ENCODE measurements around the gene GPSM1.
"Not testable (repeated sequence)": the region's sequence is repeated elsewhere in the genome, so short reads cannot be mapped to it uniquely, and the experiment has no call there.

Gene GPSM1

GRCh38 chr9:136319244-136319643 lies 8.1 kb upstream of the GPSM1 start:
- not testable (repeated sequence) for DNase-seq (ENCODE audit: low read depth, low spot score); H3K36me3 ChIP-seq (ENCODE audit: control insufficient read depth, insufficient read depth, low read length); H3K4me1 ChIP-seq (ENCODE audit: control insufficient read depth, insufficient read depth, low read length); H3K27me3 ChIP-seq (ENCODE audit: control insufficient read depth, insufficient read depth, low read length); H3K27ac ChIP-seq (ENCODE audit: low read length); H3K4me3 ChIP-seq (ENCODE audit: low read length); H3K9me3 ChIP-seq (ENCODE audit: control insufficient read depth, insufficient read depth, low read length)
- WGBS (ENCODE audit: insufficient coverage, insufficient read length) = no CpG with 5 or more reads among the region's 14 CpGs

GRCh38 chr9:136319955-136320354 lies 7.4 kb upstream of the GPSM1 start:
- H3K9me3 ChIP-seq (ENCODE audit: control insufficient read depth, insufficient read depth, low read length); H3K36me3 ChIP-seq (ENCODE audit: control insufficient read depth, insufficient read depth, low read length); H3K27ac ChIP-seq (ENCODE audit: low read length); DNase-seq (ENCODE audit: low read depth, low spot score); H3K4me3 ChIP-seq (ENCODE audit: low read length); H3K4me1 ChIP-seq (ENCODE audit: control insufficient read depth, insufficient read depth, low read length); H3K27me3 ChIP-seq (ENCODE audit: control insufficient read depth, insufficient read depth, low read length): not testable (repeated sequence)
- no CpG with 5 or more reads among the region's 3 CpGs for WGBS (ENCODE audit: insufficient coverage, insufficient read length)

GRCh38 chr9:136320972-136321371 lies 6.4 kb upstream of the GPSM1 start:
- not testable (repeated sequence) for H3K4me3 ChIP-seq (ENCODE audit: low read length); H3K4me1 ChIP-seq (ENCODE audit: control insufficient read depth, insufficient read depth, low read length); H3K27me3 ChIP-seq (ENCODE audit: control insufficient read depth, insufficient read depth, low read length); DNase-seq (ENCODE audit: low read depth, low spot score); H3K9me3 ChIP-seq (ENCODE audit: control insufficient read depth, insufficient read depth, low read length); H3K27ac ChIP-seq (ENCODE audit: low read length); H3K36me3 ChIP-seq (ENCODE audit: control insufficient read depth, insufficient read depth, low read length)

GRCh38 chr9:136321561-136321960 lies 5.8 kb upstream of the GPSM1 start:
- H3K9me3 ChIP-seq (ENCODE audit: control insufficient read depth, insufficient read depth, low read length) = no peaks in the 10 kb centered on the region
- WGBS (ENCODE audit: insufficient coverage, insufficient read length) = no CpG with 5 or more reads among the region's 19 CpGs
- no peaks in the 10 kb centered on the region for H3K27me3 ChIP-seq (ENCODE audit: control insufficient read depth, insufficient read depth, low read length)
- no peaks in the 10 kb centered on the region for H3K36me3 ChIP-seq (ENCODE audit: control insufficient read depth, insufficient read depth, low read length)
- H3K27ac ChIP-seq (ENCODE audit: low read length) = no peak overlapping the region
- no peak for DNase-seq (ENCODE audit: low read depth, low spot score)
- H3K4me3 ChIP-seq (ENCODE audit: low read length) = no peak overlapping the region
- H3K4me1 ChIP-seq (ENCODE audit: control insufficient read depth, insufficient read depth, low read length) = peaks cover 4% of the 10 kb centered on the region

GRCh38 chr9:136322756-136323330 lies 4.5 kb upstream of the GPSM1 start:
- Histone ChIP-seq H3K4me3 (ENCODE audit: low read length) (no peak overlapping the region), H3K36me3 (ENCODE audit: control insufficient read depth, insufficient read depth, low read length) (no peaks in the 10 kb centered on the region), H3K4me1 (ENCODE audit: control insufficient read depth, insufficient read depth, low read length) (peaks cover 7% of the 10 kb centered on the region), H3K27me3 (ENCODE audit: control insufficient read depth, insufficient read depth, low read length) (no peaks in the 10 kb centered on the region), H3K9me3 (ENCODE audit: control insufficient read depth, insufficient read depth, low read length) (no peaks in the 10 kb centered on the region), H3K27ac (ENCODE audit: low read length) (no peak overlapping the region)
- no CpG with 5 or more reads among the region's 23 CpGs for WGBS (ENCODE audit: insufficient coverage, insufficient read length)
- no peak for DNase-seq (ENCODE audit: low read depth, low spot score)

- WGBS (ENCODE audit: insufficient coverage, insufficient read length) = no CpG with 5 or more reads among the region's 17 CpGs
- no peak overlapping the region for H3K27ac ChIP-seq (ENCODE audit: low read length)
- H3K4me3 ChIP-seq (ENCODE audit: low read length) = no peak overlapping the region
- DNase-seq (ENCODE audit: low read depth, low spot score) = no peak
- H3K4me1 ChIP-seq (ENCODE audit: control insufficient read depth, insufficient read depth, low read length) = peaks cover 9% of the 10 kb centered on the region
- no peaks in the 10 kb centered on the region for H3K9me3 ChIP-seq (ENCODE audit: control insufficient read depth, insufficient read depth, low read length)
- H3K36me3 ChIP-seq (ENCODE audit: control insufficient read depth, insufficient read depth, low read length) = no peaks in the 10 kb centered on the region
- H3K27me3 ChIP-seq (ENCODE audit: control insufficient read depth, insufficient read depth, low read length) = no peaks in the 10 kb centered on the region
Observed at GRCh38 chr9:136323371-136323789, 4.0 kb upstream of the GPSM1 start.

GRCh38 chr9:136324501-136325300 lies 2.6 kb upstream of the GPSM1 start:
- WGBS (ENCODE audit: insufficient coverage, insufficient read length) = no CpG with 5 or more reads among the region's 24 CpGs
- Histone ChIP-seq H3K27me3 (ENCODE audit: control insufficient read depth, insufficient read depth, low read length) (no peaks in the 10 kb centered on the region), H3K9me3 (ENCODE audit: control insufficient read depth, insufficient read depth, low read length) (no peaks in the 10 kb centered on the region), H3K4me3 (ENCODE audit: low read length) (no peak overlapping the region), H3K4me1 (ENCODE audit: control insufficient read depth, insufficient read depth, low read length) (peaks cover 9% of the 10 kb centered on the region), H3K36me3 (ENCODE audit: control insufficient read depth, insufficient read depth, low read length) (no peaks in the 10 kb centered on the region), H3K27ac (ENCODE audit: low read length) (no peak overlapping the region)
- no peak for DNase-seq (ENCODE audit: low read depth, low spot score)

- Histone ChIP-seq H3K27me3 (ENCODE audit: control insufficient read depth, insufficient read depth, low read length) (no peaks in the 10 kb centered on the region), H3K27ac (ENCODE audit: low read length) (no peak overlapping the region)
Observed at GRCh38 chr9:136325358-136325757, 2.0 kb upstream of the GPSM1 start.

GRCh38 chr9:136326061-136326760 lies 1.1 kb upstream of the GPSM1 start:
- H3K4me1 ChIP-seq (ENCODE audit: control insufficient read depth, insufficient read depth, low read length) = peaks cover 9% of the 10 kb centered on the region
- H3K36me3 ChIP-seq (ENCODE audit: control insufficient read depth, insufficient read depth, low read length) = no peaks in the 10 kb centered on the region
- DNase-seq (ENCODE audit: low read depth, low spot score) = no peak
- no peak overlapping the region for H3K4me3 ChIP-seq (ENCODE audit: low read length)
- H3K27ac ChIP-seq (ENCODE audit: low read length) = no peak overlapping the region
- H3K9me3 ChIP-seq (ENCODE audit: control insufficient read depth, insufficient read depth, low read length) = no peaks in the 10 kb centered on the region
- WGBS (ENCODE audit: insufficient coverage, insufficient read length) = no CpG with 5 or more reads among the region's 28 CpGs
- H3K27me3 ChIP-seq (ENCODE audit: control insufficient read depth, insufficient read depth, low read length) = no peaks in the 10 kb centered on the region

More at GRCh38 chr9:136325358-136325757, 2.0 kb upstream of the GPSM1 start:
- no peak overlapping the region for H3K4me3 ChIP-seq (ENCODE audit: low read length)
- H3K4me1 ChIP-seq (ENCODE audit: control insufficient read depth, insufficient read depth, low read length) = peaks cover 9% of the 10 kb centered on the region
- H3K36me3 ChIP-seq (ENCODE audit: control insufficient read depth, insufficient read depth, low read length) = no peaks in the 10 kb centered on the region
- no CpG with 5 or more reads among the region's 13 CpGs for whole genome bisulfite sequencing (ENCODE audit: insufficient coverage, insufficient read length)
- no peaks in the 10 kb centered on the region for H3K9me3 ChIP-seq (ENCODE audit: control insufficient read depth, insufficient read depth, low read length)
- no peak for DNase-seq (ENCODE audit: low read depth, low spot score)

GRCh38 chr9:136326761-136327303 lies 507 bp upstream of the GPSM1 start:
- no CpG with 5 or more reads among the region's 17 CpGs for WGBS (ENCODE audit: insufficient coverage, insufficient read length)
- Histone ChIP-seq H3K36me3 (ENCODE audit: control insufficient read depth, insufficient read depth, low read length) (no peaks in the 10 kb centered on the region), H3K9me3 (ENCODE audit: control insufficient read depth, insufficient read depth, low read length) (no peaks in the 10 kb centered on the region), H3K27ac (ENCODE audit: low read length) (no peak overlapping the region), H3K27me3 (ENCODE audit: control insufficient read depth, insufficient read depth, low read length) (no peaks in the 10 kb centered on the region), H3K4me3 (ENCODE audit: low read length) (no peak overlapping the region), H3K4me1 (ENCODE audit: control insufficient read depth, insufficient read depth, low read length) (peaks cover 9% of the 10 kb centered on the region)
- no peak for DNase-seq (ENCODE audit: low read depth, low spot score)

All from iPS DF 6.9 (cell line).